ENCODE data around the gene EEFSEC.

- TF ChIP-seq, protein P1, sequence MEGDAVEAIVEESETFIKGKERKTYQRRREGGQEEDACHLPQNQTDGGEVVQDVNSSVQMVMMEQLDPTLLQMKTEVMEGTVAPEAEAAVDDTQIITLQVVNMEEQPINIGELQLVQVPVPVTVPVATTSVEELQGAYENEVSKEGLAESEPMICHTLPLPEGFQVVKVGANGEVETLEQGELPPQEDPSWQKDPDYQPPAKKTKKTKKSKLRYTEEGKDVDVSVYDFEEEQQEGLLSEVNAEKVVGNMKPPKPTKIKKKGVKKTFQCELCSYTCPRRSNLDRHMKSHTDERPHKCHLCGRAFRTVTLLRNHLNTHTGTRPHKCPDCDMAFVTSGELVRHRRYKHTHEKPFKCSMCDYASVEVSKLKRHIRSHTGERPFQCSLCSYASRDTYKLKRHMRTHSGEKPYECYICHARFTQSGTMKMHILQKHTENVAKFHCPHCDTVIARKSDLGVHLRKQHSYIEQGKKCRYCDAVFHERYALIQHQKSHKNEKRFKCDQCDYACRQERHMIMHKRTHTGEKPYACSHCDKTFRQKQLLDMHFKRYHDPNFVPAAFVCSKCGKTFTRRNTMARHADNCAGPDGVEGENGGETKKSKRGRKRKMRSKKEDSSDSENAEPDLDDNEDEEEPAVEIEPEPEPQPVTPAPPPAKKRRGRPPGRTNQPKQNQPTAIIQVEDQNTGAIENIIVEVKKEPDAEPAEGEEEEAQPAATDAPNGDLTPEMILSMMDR (IDR thresholded peaks at IDR 0.05 in 8 of 11, conservative IDR thresholded peaks at IDR 0.05 in 3 of 11): no peak
- TF ChIP-seq POLR2AphosphoS5 (IDR thresholded peaks at IDR 0.05) (no peak), POLR2A (IDR thresholded peaks at IDR 0.05) (no peak)
Observed at GRCh38 chr3:128430731-128431130, 277.4 kb downstream of the EEFSEC start.
